HL-60 (cell line): Measurements from ENCODE around the gene MAN1C1.

ENCODE experiments used
- DNase-seq, 2 experiments: peaks; one replicate each; pipeline ENCODE4 v3.0.0-alpha.2; 2010 to 2020; ENCODE audit warnings: low read depth in 1 of 2, low spot score in 1 of 2
- H3K27ac ChIP-seq: fragments of 250-450 bp; sonication (Bioruptor Pico); replicated peaks from 2 replicates; pipeline ENCODE4 v1.5.1; 2020; ENCODE audit warnings: mild to moderate bottlenecking, moderate library complexity
- H3K27me3 ChIP-seq: fragments of 250-450 bp; sonication (Bioruptor Pico); 2 replicates; pipeline ENCODE4 v1.5.1; 2021; ENCODE audit warnings: mild to moderate bottlenecking, moderate library complexity; ENCODE audit not compliant: insufficient read depth, poor library complexity, severe bottlenecking
- H3K4me3 ChIP-seq: replicated peaks from 2 replicates; pipeline ENCODE4 v1.5.1; 2011; ENCODE audit warnings: mild to moderate bottlenecking, control low read depth, low read length; ENCODE audit not compliant: insufficient read depth
- GABPA ChIP-seq: IDR thresholded peaks from 2 replicates; pipeline ENCODE4 v1.6.1; 2012; ENCODE audit warnings: low read depth
- POLR2AphosphoS5 ChIP-seq: IDR thresholded peaks from 2 replicates; pipeline ENCODE4 v1.6.1; 2012; ENCODE audit warnings: low read depth
- SPI1 ChIP-seq: IDR thresholded peaks from 2 replicates; pipeline ENCODE4 v1.6.1; 2012; ENCODE audit warnings: low read depth, mild to moderate bottlenecking, borderline replicate concordance
- TF ChIP-seq, protein P1 (sequence below): IDR thresholded peaks from one replicate; pipeline ENCODE4 v1.5.1; 2011; ENCODE audit warnings: low read length, control low read depth, inconsistent platforms; ENCODE audit not compliant: insufficient read depth
- TF ChIP-seq, protein P2 (sequence below): IDR thresholded peaks from 2 replicates; pipeline ENCODE4 v1.6.1; 2012; ENCODE audit warnings: low read depth; ENCODE audit not compliant: insufficient replicate concordance

The MAN1C1 gene

DNA sequence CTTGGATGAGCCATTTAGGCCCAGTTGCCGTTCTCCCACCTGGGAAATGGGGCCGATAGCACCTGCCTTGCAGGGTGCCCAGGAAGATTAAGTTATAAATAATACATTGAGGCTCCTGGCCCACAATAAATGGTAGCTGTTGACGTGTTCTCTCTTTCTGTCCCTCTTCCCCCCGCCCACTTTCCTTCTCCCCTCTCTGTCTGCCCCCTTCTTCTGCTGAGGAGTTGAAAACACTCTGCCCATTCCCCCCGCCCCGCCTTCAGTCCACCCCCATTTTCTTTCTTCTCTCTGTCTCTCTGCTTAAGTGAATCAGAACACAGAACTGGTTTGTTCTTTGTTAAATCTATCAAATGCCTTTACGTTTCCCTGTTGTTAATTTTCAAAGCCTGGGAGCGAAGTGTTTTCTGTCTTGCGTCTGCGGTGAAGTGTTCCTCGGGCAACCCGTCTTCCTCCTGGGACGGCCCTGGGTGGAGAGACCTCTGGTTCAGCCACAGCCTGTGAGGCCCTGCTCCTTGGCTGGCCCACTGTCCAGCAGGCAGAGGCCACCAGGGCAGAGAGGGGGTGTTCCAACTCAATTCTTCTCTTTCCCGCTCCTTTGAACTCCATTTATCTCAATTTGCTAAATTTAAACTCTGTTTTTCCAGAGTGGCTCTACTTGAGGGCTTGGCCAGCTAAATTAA is 154.1 kb downstream of the MAN1C1 start:
- Histone ChIP-seq H3K27me3 (no peaks in the 10 kb centered on the region), H3K27ac (no peak overlapping the region), H3K4me3 (no peak overlapping the region)
- TF ChIP-seq, protein P1, sequence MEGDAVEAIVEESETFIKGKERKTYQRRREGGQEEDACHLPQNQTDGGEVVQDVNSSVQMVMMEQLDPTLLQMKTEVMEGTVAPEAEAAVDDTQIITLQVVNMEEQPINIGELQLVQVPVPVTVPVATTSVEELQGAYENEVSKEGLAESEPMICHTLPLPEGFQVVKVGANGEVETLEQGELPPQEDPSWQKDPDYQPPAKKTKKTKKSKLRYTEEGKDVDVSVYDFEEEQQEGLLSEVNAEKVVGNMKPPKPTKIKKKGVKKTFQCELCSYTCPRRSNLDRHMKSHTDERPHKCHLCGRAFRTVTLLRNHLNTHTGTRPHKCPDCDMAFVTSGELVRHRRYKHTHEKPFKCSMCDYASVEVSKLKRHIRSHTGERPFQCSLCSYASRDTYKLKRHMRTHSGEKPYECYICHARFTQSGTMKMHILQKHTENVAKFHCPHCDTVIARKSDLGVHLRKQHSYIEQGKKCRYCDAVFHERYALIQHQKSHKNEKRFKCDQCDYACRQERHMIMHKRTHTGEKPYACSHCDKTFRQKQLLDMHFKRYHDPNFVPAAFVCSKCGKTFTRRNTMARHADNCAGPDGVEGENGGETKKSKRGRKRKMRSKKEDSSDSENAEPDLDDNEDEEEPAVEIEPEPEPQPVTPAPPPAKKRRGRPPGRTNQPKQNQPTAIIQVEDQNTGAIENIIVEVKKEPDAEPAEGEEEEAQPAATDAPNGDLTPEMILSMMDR = no peak
- TF ChIP-seq SPI1 (no peak), POLR2AphosphoS5 (no peak)
- TF ChIP-seq, protein P2, sequence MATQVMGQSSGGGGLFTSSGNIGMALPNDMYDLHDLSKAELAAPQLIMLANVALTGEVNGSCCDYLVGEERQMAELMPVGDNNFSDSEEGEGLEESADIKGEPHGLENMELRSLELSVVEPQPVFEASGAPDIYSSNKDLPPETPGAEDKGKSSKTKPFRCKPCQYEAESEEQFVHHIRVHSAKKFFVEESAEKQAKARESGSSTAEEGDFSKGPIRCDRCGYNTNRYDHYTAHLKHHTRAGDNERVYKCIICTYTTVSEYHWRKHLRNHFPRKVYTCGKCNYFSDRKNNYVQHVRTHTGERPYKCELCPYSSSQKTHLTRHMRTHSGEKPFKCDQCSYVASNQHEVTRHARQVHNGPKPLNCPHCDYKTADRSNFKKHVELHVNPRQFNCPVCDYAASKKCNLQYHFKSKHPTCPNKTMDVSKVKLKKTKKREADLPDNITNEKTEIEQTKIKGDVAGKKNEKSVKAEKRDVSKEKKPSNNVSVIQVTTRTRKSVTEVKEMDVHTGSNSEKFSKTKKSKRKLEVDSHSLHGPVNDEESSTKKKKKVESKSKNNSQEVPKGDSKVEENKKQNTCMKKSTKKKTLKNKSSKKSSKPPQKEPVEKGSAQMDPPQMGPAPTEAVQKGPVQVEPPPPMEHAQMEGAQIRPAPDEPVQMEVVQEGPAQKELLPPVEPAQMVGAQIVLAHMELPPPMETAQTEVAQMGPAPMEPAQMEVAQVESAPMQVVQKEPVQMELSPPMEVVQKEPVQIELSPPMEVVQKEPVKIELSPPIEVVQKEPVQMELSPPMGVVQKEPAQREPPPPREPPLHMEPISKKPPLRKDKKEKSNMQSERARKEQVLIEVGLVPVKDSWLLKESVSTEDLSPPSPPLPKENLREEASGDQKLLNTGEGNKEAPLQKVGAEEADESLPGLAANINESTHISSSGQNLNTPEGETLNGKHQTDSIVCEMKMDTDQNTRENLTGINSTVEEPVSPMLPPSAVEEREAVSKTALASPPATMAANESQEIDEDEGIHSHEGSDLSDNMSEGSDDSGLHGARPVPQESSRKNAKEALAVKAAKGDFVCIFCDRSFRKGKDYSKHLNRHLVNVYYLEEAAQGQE = no peak
- DNase-seq = no peak

DNA sequence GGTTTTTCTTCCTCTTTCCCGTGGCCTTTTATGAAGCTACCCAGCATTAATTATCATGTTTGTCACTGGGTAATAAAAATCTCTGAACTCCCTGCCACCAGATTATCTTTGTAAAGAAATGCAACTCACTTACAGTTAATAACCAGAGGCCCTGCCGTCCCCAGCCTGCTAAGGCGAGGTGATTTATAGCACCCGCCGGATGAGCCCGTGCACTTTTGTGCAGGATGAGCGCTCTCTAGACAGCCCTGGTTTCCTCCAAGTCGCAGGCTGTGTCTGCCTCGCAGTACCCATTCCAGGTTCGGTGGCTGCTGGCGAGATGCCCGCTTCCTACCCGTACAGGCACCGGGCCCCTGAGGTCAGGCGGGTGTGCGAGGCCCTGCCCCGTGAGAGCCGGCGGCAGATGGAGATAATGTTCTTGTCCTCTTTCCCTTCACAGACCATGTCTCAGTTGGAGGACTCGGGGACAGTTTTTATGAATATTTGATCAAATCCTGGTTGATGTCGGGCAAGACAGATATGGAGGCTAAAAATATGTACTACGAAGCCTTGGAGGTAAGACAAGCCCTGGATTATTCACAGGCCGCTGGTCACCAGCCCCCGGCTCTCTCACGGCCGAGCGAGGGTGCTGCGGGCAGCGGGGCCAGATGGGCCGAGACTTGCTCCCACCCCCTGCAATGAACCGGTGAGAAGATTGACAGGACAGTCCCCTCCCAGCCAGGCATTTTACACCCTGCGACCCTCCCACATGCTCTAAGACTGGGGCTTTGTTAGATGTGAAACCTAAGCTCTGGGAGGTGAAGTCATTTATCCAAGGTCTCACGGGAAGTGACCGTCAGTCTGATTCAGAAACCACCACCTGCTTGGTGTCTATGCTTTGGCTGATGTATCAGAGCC is 154.9 kb downstream of the MAN1C1 start:
- Histone ChIP-seq H3K27me3 (no peaks in the 10 kb centered on the region), H3K27ac (no peak overlapping the region), H3K4me3 (no peak overlapping the region)
- TF ChIP-seq, protein P2 = no peak
- no peak for DNase-seq

DNA sequence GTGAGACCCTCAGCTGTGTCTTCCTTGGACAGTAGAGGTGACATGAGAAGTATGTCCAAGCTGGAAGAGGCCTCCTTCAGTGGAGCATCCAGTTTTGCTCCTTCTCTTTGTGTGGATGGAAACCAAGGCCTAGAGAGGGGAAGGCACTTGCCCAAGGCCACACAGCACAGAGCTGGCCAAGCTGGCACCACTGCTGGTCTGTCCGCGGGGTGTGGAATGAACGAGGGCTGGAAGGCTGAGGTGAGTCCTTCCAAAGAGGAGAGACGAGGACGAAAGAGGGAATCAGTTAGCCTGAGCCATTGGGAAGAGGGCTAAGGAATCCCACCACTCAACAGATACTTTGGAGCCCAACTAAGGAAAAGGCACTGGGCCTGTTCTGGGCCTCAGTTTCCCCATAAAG is 155.6 kb downstream of the MAN1C1 start:
- Histone ChIP-seq H3K4me3 (no peak overlapping the region), H3K27ac (no peak overlapping the region), H3K27me3 (no peaks in the 10 kb centered on the region)
- TF ChIP-seq, protein P2 = no peak
- TF ChIP-seq, protein P1 = no peak
- no peak for TF ChIP-seq GABPA
- TF ChIP-seq SPI1 = no peak
- TF ChIP-seq POLR2AphosphoS5 = no peak
- no peak for DNase-seq
